GM18873 (cell line): ENCODE results near the gene AP4M1.
A peak's percentile ranks its signal among the peaks of the same experiment; 100 is the strongest.

Experiments
- ATAC-seq: cut with Tn5 transposase; IDR thresholded peaks from one replicate; pipeline ENCODE4 v1.9.1; 2021; ENCODE audit warnings: mild to moderate bottlenecking, moderate library complexity, moderate number of reproducible peaks; ENCODE audit not compliant: unreplicated experiment, low FRiP score

The AP4M1 gene

GRCh38 chr7:100106633-100107032, 5.2 kb downstream of the AP4M1 start:
- ATAC-seq, result no peak

DNA sequence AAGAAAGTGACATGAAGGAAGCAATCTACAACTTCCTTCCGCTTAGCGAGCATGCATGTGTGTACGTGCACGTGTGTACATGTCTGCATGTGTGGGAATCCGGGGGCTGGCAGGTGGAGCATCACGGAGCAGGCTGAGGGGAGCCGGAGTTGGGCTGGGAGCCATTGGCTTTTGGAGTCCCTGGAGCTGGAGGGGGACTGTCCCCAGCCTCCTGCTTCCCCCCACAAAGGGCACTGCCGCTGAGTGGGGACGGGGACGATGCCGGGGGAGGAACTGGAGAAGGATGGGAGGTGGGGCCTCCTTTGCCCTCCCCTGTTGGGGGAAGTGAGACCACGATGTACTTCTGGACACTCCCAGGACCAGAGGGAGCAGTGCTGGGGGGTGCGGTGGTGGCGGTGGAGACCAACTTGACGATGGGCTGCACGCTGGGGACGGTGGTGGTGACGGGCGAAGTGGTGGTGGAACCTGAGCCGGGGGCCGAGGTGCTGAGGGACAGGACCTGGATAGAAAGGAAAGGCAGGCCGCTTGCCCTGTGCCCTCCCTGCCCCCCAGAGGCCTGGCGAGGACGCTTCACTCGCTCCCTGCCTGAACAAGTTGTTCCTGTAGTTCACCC, 5.8 kb downstream of the AP4M1 start:
- no peak for ATAC-seq

GRCh38 chr7:100107890-100108289, 6.4 kb downstream of the AP4M1 start:
- ATAC-seq, result no peak

- no peak for ATAC-seq
Measured at GRCh38 chr7:100109521-100110163, 8.2 kb downstream of the AP4M1 start.

- ATAC-seq, result no peak
Measured at GRCh38 chr7:100111156-100111555, 9.7 kb downstream of the AP4M1 start.

- ATAC-seq, result no peak
Measured at GRCh38 chr7:100111914-100112313, 10.5 kb downstream of the AP4M1 start.

GRCh38 chr7:100115026-100115425, 13.6 kb downstream of the AP4M1 start:
- no peak for ATAC-seq

DNA sequence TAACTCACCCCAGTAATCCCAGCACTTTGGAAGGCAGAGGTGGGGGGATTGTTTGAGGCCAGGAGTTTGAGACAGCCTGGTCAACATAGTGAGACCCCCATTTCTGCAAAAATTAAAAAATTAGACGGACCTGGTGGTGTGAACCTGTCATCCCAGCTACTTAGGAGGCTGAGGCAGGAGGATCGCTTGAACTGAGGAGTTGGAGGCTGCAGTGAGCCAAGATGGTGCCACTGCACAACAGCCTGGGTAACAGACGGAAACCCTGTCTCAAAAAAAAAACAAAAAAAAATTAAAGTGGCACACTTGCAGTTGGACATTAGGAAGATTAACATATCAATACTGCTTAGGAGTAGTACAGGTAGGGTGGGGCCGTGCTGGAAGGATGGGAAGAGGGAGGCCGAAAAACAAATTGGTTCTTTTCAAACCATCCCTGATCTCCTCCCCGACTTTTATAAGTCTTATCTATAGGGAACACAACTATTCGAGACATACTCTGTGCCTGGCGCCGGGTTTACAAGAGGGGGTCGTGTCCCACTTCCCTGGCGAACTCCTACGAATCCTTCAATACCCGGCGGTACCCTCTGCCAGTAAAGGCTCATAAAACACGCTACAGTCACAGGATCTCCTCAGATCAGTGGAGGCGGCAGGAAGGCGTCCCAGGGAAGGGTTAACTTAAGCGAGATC, 17.1 kb downstream of the AP4M1 start:
- no peak for ATAC-seq

- peak; percentile 63 for ATAC-seq
Measured at GRCh38 chr7:100119072-100119969, 17.9 kb downstream of the AP4M1 start, which contains the start of the genes CNPY4 and TAF6. Gene CNPY4 (plus strand): TSS chr7:100119634. CDS start chr7:100119745, 111 bp downstream. Gene TAF6 (minus strand): TSS chr7:100119358. CDS start chr7:100114209, 5,149 bp downstream.

GRCh38 chr7:100119970-100120732, 18.7 kb downstream of the AP4M1 start:
- ATAC-seq, result peak; percentile 18

- no peak for ATAC-seq
Measured at GRCh38 chr7:100120733-100121036, 19.2 kb downstream of the AP4M1 start.

GRCh38 chr7:100122067-100122466, 20.6 kb downstream of the AP4M1 start:
- ATAC-seq, result no peak

- no peak for ATAC-seq
Measured at GRCh38 chr7:100122568-100122967, 21.1 kb downstream of the AP4M1 start.

DNA sequence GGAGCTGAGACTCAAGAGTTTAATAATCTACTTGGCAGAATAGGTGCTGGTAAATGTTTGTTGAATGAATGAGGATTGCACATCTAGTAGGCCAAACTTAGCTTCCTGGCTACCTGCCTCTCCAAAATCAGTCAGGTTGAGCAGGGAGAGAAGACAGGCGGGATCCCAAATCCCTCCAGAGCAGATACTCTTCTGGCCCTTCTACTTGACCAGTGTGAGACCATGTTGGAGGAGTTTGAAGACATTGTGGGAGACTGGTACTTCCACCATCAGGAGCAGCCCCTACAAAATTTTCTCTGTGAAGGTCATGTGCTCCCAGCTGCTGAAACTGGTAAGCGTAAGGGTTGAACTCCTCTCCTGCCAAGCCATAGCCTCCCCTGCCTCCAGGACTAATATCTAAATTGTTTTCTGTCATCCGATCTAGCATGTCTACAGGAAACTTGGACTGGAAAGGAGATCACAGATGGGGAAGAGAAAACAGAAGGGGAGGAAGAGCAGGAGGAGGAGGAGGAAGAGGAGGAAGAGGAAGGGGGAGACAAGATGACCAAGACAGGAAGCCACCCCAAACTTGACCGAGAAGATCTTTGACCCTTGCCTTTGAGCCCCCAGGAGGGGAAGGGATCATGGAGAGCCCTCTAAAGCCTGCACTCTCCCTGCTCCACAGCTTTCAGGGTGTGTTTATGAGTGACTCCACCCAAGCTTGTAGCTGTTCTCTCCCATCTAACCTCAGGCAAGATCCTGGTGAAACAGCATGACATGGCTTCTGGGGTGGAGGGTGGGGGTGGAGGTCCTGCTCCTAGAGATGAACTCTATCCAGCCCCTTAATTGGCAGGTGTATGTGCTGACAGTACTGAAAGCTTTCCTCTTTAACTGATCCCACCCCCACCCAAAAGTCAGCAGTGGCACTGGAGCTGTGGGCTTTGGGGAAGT, 23.1 kb downstream of the AP4M1 start:
- ATAC-seq, result no peak

- no peak for ATAC-seq
Measured at GRCh38 chr7:100126239-100126930, 24.9 kb downstream of the AP4M1 start.

DNA sequence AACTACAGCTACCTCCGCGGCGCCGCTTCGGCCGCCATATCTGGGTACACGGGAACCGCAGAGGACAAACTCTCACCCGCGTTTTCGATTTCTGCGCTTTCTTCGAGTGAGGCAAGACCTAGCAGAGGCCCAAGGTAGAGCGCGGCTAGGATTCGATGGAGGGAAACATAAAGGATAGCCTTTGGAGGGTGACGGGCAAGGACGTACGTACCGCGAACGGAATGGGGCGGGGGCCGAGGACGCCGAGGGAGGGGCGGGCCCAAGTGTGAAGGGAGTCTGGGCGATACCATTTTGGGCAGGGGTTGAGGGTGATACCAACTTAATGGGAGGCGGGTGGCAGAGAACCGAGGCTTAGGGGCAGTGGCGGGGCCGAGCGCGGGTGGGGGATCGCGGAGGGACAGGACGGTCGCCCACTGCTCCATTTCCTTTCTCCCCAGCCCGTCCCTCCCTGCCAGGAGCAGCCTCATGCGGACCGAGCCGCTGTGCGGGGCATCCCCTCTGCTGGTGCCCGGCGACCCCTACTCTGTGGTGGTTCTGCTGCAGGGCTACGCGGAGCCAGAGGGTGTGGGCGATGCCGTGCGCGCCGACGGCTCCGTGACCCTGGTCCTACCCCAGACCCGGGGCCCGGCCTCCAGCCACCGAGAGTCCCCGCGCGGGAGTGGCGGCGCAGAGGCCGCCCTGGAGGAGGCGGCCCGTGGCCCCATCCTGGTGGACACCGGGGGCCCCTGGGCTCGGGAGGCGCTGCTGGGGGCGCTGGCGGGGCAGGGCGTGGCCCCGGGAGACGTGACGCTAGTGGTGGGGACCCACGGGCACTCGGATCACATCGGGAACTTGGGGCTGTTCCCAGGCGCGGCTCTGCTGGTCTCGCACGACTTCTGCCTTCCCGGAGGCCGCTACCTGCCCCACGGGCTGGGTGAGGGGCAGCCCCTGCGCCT, 25.8 kb downstream of the AP4M1 start, which contains the start of gene MBLAC1:
MBLAC1 (plus strand) TSS at position 37 of the 935 bp plus-strand sequence; CDS start at position 466, 429 bp downstream.
- peak; percentile 63 for ATAC-seq
